IMR-90 (cell line): Measurements from ENCODE around the gene VPS37C. TPM values are rescaled to one million over a fixed set of nuclear protein-coding genes. Genes with fewer than 3 reads are reported as not detected.

ENCODE experiments used
- ATAC-seq: fragments of 200-7000 bp; cut with Tn5 transposase; 2 replicates; pipeline ENCODE4 v1.9.1; 2020; ENCODE audit warnings: low read depth, mild to moderate bottlenecking, moderate library complexity
- BruUV-seq: library from RNA; stranded (reverse); fragments of 400-500 nt; replicated peaks from 2 replicates; lab custom pipeline; 2021; lab: Mats Ljungman, UMichigan
- CTCF ChIA-PET: fragments of 300-600 bp; formaldehyde crosslinking; extraction: SDS; loops from one replicate; lab custom pipeline; 2021; ENCODE audit warnings: antibody characterized with exemption; lab: Yijun Ruan, JAX
- POLR2A ChIA-PET: fragments of 300-600 bp; sonication (Branson Sonifier 250); formaldehyde crosslinking; loops from one replicate; lab custom pipeline; 2022; ENCODE audit warnings: antibody characterized with exemption; ENCODE audit not compliant: unreplicated experiment; lab: Charles Lee
- DNase-seq: peaks from one replicate; pipeline ENCODE4 v3.0.0; 2013
- H2AFZ ChIP-seq: replicated peaks from 2 replicates; pipeline ENCODE3; 2013; ENCODE audit warnings: low read length, mild to moderate bottlenecking; ENCODE audit not compliant: poor library complexity
- H2AK5ac ChIP-seq: 2 replicates; pipeline ENCODE4 v1.6.1; 2013; ENCODE audit warnings: low read depth, low read length, inconsistent platforms
- H2AK9ac ChIP-seq: replicated peaks from 2 replicates; pipeline ENCODE3; 2013; ENCODE audit warnings: mild to moderate bottlenecking, low read depth, low read length, moderate library complexity; ENCODE audit not compliant: poor library complexity
- H2BK120ac ChIP-seq: 2 replicates; pipeline ENCODE4 v1.6.1; 2013; ENCODE audit warnings: low read depth, low read length, inconsistent platforms
- H2BK15ac ChIP-seq: 3 replicates; pipeline ENCODE4 v1.6.1; 2013; ENCODE audit warnings: low read depth, low read length, inconsistent platforms
- H2BK20ac ChIP-seq: 2 replicates; pipeline ENCODE4 v1.6.1; 2013; ENCODE audit warnings: low read depth, mild to moderate bottlenecking, inconsistent platforms, low read length, moderate library complexity
- H2BK5ac ChIP-seq: 2 replicates; pipeline ENCODE4 v1.6.1; 2013; ENCODE audit warnings: mild to moderate bottlenecking, low read depth, low read length, inconsistent platforms; ENCODE audit not compliant: poor library complexity, severe bottlenecking
- H3K14ac ChIP-seq: replicated peaks from 2 replicates; pipeline ENCODE4 v1.6.1; 2013; ENCODE audit warnings: low read depth, low read length, inconsistent platforms
- H3K18ac ChIP-seq: 2 replicates; pipeline ENCODE4 v1.6.1; 2013; ENCODE audit warnings: low read depth, low read length, control low read depth
- H3K23ac ChIP-seq: 2 replicates; pipeline ENCODE4 v1.6.1; 2013; ENCODE audit warnings: low read depth, low read length, inconsistent platforms
- H3K27ac ChIP-seq: 2 replicates; pipeline ENCODE4 v1.5.1; 2013; ENCODE audit warnings: mild to moderate bottlenecking, control low read depth, low read length; ENCODE audit not compliant: insufficient read depth
- H3K27me3 ChIP-seq: 2 replicates; pipeline ENCODE4 v1.6.1; 2013; ENCODE audit warnings: low read length; ENCODE audit not compliant: control insufficient read depth, insufficient read depth
- H3K36me3 ChIP-seq: 2 replicates; pipeline ENCODE4 v1.6.1; 2013; ENCODE audit warnings: low read length, mixed read lengths; ENCODE audit not compliant: control insufficient read depth, insufficient read depth
- H3K4ac ChIP-seq: 2 replicates; pipeline ENCODE4 v1.6.1; 2013; ENCODE audit warnings: low read depth, low read length, inconsistent platforms
- H3K4me1 ChIP-seq: 2 replicates; pipeline ENCODE4 v1.6.1; 2013; ENCODE audit warnings: low read length, mixed read lengths; ENCODE audit not compliant: control insufficient read depth, insufficient read depth
- H3K4me2 ChIP-seq: 2 replicates; pipeline ENCODE4 v1.6.1; 2013; ENCODE audit warnings: low read depth, mild to moderate bottlenecking, control low read depth, low read length, moderate library complexity
- H3K4me3 ChIP-seq: 2 replicates; pipeline ENCODE4 v1.5.1; 2013; ENCODE audit warnings: low read depth, mild to moderate bottlenecking, control low read depth, low read length, moderate library complexity; ENCODE audit not compliant: insufficient read depth
- H3K56ac ChIP-seq: 2 replicates; pipeline ENCODE4 v1.6.1; 2013; ENCODE audit warnings: low read length, inconsistent platforms; ENCODE audit not compliant: insufficient read depth; ENCODE audit errors: extremely low read depth
- H3K79me1 ChIP-seq, 2 experiments: 2 replicates each; pipeline ENCODE4 v1.6.1; 2013; ENCODE audit warnings: low read length in 2 of 2, inconsistent platforms in 1 of 2, low read depth in 1 of 2
- H3K9ac ChIP-seq: 2 replicates; pipeline ENCODE4 v1.6.1; 2013; ENCODE audit warnings: low read depth, low read length, control low read depth
- H3K9me1 ChIP-seq: 2 replicates; pipeline ENCODE4 v1.6.1; 2013; ENCODE audit warnings: low read length, inconsistent platforms; ENCODE audit not compliant: insufficient read depth
- H3K9me3 ChIP-seq: 2 replicates; pipeline ENCODE4 v1.6.1; 2013; ENCODE audit warnings: low read length; ENCODE audit not compliant: control insufficient read depth, insufficient read depth
- H4K20me1 ChIP-seq: 2 replicates; pipeline ENCODE4 v1.6.1; 2013; ENCODE audit warnings: low read length, inconsistent platforms; ENCODE audit not compliant: insufficient read depth
- H4K5ac ChIP-seq: 2 replicates; pipeline ENCODE4 v1.6.1; 2013; ENCODE audit warnings: mild to moderate bottlenecking, low read depth, low read length, control low read depth
- H4K8ac ChIP-seq, 2 experiments: 2 replicates each; pipeline ENCODE4 v1.6.1; 2013; ENCODE audit warnings: low read depth in 2 of 2, low read length in 2 of 2, control low read depth in 1 of 2, inconsistent platforms in 1 of 2
- H4K91ac ChIP-seq: 2 replicates; pipeline ENCODE4 v1.6.1; 2013; ENCODE audit warnings: low read depth, low read length, inconsistent platforms; ENCODE audit not compliant: insufficient read depth
- MAFK ChIP-seq: IDR thresholded peaks from 2 replicates; pipeline ENCODE4 v1.6.1; 2012; ENCODE audit warnings: low read depth, low read length, improper control_type of control experiment
- MAZ ChIP-seq: IDR thresholded peaks from 2 replicates; pipeline ENCODE4 v1.6.1; 2012; ENCODE audit warnings: low read depth, mild to moderate bottlenecking, low read length, improper control_type of control experiment, moderate library complexity, borderline replicate concordance
- SMC3 ChIP-seq: fragments of 150-350 bp; IDR thresholded peaks from 2 replicates; pipeline ENCODE4 v1.6.1; 2016; ENCODE audit warnings: low read depth, mild to moderate bottlenecking, antibody characterized with exemption, low read length, moderate library complexity
- WGBS, 2 experiments: methylation state at CpG; one replicate each; pipeline versions ENCODE4 v1.1.5 to v1.1.7; 2013; ENCODE audit warnings: missing lambda C conversion rate in 2 of 2; ENCODE audit not compliant: insufficient read length in 1 of 2; ENCODE audit errors: extremely low coverage in 2 of 2; 5-methylcytosine and 5-hydroxymethylcytosine counted together
- dilution Hi-C: fragments of 300-500 bp; cut with HindIII; formaldehyde crosslinking; loops from one replicate; pipeline ENCODE4 v1.14.3; 2018; ENCODE audit warnings: low sequenced_read_pairs; ENCODE audit not compliant: unreplicated experiment
- in situ Hi-C: fragments of 300-500 bp; cut with MboI; formaldehyde crosslinking; loops from 3 replicates; pipeline ENCODE4 v1.14.3; 2019; ENCODE audit warnings: low sequenced_read_pairs, inconsistent platforms, mixed read lengths
- intact Hi-C: fragments of 100-400 bp; cut with micrococcal nuclease; formaldehyde crosslinking; loops from 2 replicates; pipeline ENCODE4 v1.10.0; 2022
- polyA plus RNA-seq, 3 experiments: library from polyadenylated mRNA; depleted of rRNA; stranded (reverse); fragments of >200 nt; gene quantifications; 2 replicates each; pipeline ENCODE4 v1.2.3, GENCODE V29; 2012; ENCODE audit warnings: low replicate concordance in 1 of 3
- total RNA-seq: library from RNA; depleted of rRNA; stranded (reverse); fragments of >200 nt; gene quantifications from 2 replicates; pipeline ENCODE4 v1.2.3, GENCODE V29; 2012

The VPS37C gene
- total and polyA plus RNA-seq, 2 of the 4 experiments (the other 2 are of a cell fraction), result 3.2 to 13.2 TPM

GRCh38 chr11:61103851-61104423, 57.3 kb downstream of the VPS37C start:
- Histone ChIP-seq H3K27ac (no peak overlapping the region), H3K4me3 (no peak overlapping the region), H4K5ac (no peak overlapping the region), H3K4ac (no peak overlapping the region), H4K91ac (no peak overlapping the region), H3K36me3 (no peaks in the 10 kb centered on the region), H2AFZ (peak overlapping the region; percentile 32), H3K9ac (no peak overlapping the region), H4K20me1 (no peaks in the 10 kb centered on the region), H3K4me2 (no peak overlapping the region), H2AK9ac (no peak overlapping the region), H3K14ac (no peak overlapping the region), H3K56ac (no peak overlapping the region), H3K23ac (no peak overlapping the region), H2BK20ac (no peak overlapping the region), H2BK120ac (no peak overlapping the region), H2AK5ac (no peak overlapping the region), H3K4me1 (no peaks in the 10 kb centered on the region), H3K18ac (no peak overlapping the region), H3K79me1 (no peaks in the 10 kb centered on the region), H3K9me1 (no peaks in the 10 kb centered on the region), H2BK15ac (no peak overlapping the region), H3K9me3 (no peaks in the 10 kb centered on the region), H2BK5ac (no peak overlapping the region), H4K8ac (no peak overlapping the region), H3K27me3 (peaks cover 7% of the 10 kb centered on the region)
- POLR2A ChIA-PET, result no interaction called here
- intact Hi-C loops (no loop called here), dilution Hi-C loops (no loop called here), in situ Hi-C loops (no loop called here)
- WGBS, 2 experiments, result 0% methylated on average over 1 of the region's 3 CpGs; no CpG with 5 or more reads in 1 of the 2 experiments
- no TSS peak for BruUV-seq
- DNase-seq (no peak), ATAC-seq (no peak)
- TF ChIP-seq SMC3, result no peak
- TF ChIP-seq MAZ, result no peak
- TF ChIP-seq MAFK, result no peak
- CTCF ChIA-PET, result no interaction called here
